ENCODE data around the gene MLC1.

- TF ChIP-seq CTCF (IDR thresholded peaks at IDR 0.05) = no peak
- TF ChIP-seq EZH2phosphoT487 (IDR thresholded peaks at IDR 0.05) = no peak
Measured at GRCh38 chr22:50067244-50067643, 18.0 kb downstream of the MLC1 start.

Data from neural progenitor cell (in vitro differentiated cells).